Thoracic aorta (tissue), 2 donors: ENCODE measurements around the gene COA1. TPM values are rescaled to one million over a fixed set of nuclear protein-coding genes. Genes with fewer than 3 reads are reported as not detected.
A peak's percentile ranks its signal among the peaks of the same experiment; 100 is the strongest.

Source experiments
- ATAC-seq: fragments of 150-250 bp; one replicate; pipeline ENCODE4 v1.8.0; 2017; ENCODE audit warnings: low read depth; ENCODE audit not compliant: insufficient number of reproducible peaks, low FRiP score
- DNase-seq: peaks from one replicate; pipeline ENCODE4 v3.0.0-alpha.2; 2020; ENCODE audit warnings: low spot score
- H3K27ac ChIP-seq, 2 donors: fragments of 200-600 bp; sonication (generic); 1 replicate in 1 of 2; 2 replicates in 1 of 2; pipeline ENCODE4 v1.5.1; 2016; ENCODE audit warnings: mild to moderate bottlenecking in 2 of 2, moderate library complexity in 2 of 2
- H3K27me3 ChIP-seq: fragments of 200-600 bp; sonication (generic); replicated peaks from 2 replicates; pipeline ENCODE4 v1.6.0; 2016; ENCODE audit warnings: mild to moderate bottlenecking; ENCODE audit not compliant: insufficient read depth
- H3K36me3 ChIP-seq: fragments of 200-600 bp; sonication (generic); one replicate; pipeline ENCODE4 v1.5.1; 2016
- H3K4me1 ChIP-seq, 2 donors: fragments of 200-600 bp; sonication (generic); 1 replicate in 1 of 2; 2 replicates in 1 of 2; pipeline versions ENCODE4 v1.5.1 to v1.6.0; 2016; ENCODE audit warnings: low read depth in 2 of 2, mild to moderate bottlenecking in 1 of 2; ENCODE audit not compliant: control insufficient read depth in 1 of 2
- H3K4me3 ChIP-seq: fragments of 200-600 bp; sonication (generic); 2 replicates; pipeline ENCODE4 v1.5.1; 2016; ENCODE audit warnings: mild to moderate bottlenecking
- H3K9me3 ChIP-seq: fragments of 200-600 bp; sonication (generic); 2 replicates; pipeline ENCODE4 v1.5.1; 2016
- CTCF ChIP-seq: fragments of 200-600 bp; sonication (generic); IDR thresholded peaks from one replicate; pipeline ENCODE4 v1.5.1; 2019; ENCODE audit warnings: antibody characterized with exemption
- total RNA-seq, 2 donors: library from RNA; depleted of rRNA; stranded (reverse); fragments of >200 nt; gene quantifications; one replicate each; pipeline versions ENCODE4 v1.1.0 to v1.2.3, GENCODE V29; 2016

COA1 gene
- total RNA-seq, 2 donors from 2014 or later = 39.9 to 77.4 TPM

- TF ChIP-seq CTCF = no peak
- DNase-seq (no peak), ATAC-seq (no peak)
- Histone ChIP-seq H3K36me3 (no peaks in the 10 kb centered on the region), H3K27ac (no peak overlapping the region), H3K27me3 (no peaks in the 10 kb centered on the region), H3K9me3 (no peaks in the 10 kb centered on the region), H3K4me1 (no peaks in the 10 kb centered on the region), H3K4me3 (no peak overlapping the region)
Measured at GRCh38 chr7:43701929-43702328, 27.4 kb downstream of the COA1 start.

DNA sequence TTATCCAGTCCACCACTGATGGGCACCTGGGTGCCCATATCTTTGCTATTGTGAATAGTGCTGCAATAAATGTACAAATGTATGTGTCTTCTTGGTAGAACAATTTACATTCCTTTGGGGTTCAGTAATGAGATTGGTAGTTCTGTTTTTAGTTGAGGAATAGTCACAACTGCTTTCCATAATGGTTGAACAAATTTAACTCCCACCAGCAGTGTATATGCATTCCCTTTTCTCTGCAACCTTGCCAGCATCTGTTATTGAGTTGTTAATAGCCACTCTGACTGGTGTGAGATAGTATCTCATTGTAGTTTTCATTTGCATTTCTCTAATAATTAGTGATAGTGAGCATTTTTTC, 27.8 kb downstream of the COA1 start:
- no peaks in the 10 kb centered on the region for H3K27me3 ChIP-seq
- TF ChIP-seq CTCF = no peak
- no peak overlapping the region for H3K27ac ChIP-seq
- no peak overlapping the region for H3K4me3 ChIP-seq
- H3K9me3 ChIP-seq = no peaks in the 10 kb centered on the region
- no peak for DNase-seq
- no peaks in the 10 kb centered on the region for H3K36me3 ChIP-seq
- ATAC-seq = no peak
- no peaks in the 10 kb centered on the region for H3K4me1 ChIP-seq

DNA sequence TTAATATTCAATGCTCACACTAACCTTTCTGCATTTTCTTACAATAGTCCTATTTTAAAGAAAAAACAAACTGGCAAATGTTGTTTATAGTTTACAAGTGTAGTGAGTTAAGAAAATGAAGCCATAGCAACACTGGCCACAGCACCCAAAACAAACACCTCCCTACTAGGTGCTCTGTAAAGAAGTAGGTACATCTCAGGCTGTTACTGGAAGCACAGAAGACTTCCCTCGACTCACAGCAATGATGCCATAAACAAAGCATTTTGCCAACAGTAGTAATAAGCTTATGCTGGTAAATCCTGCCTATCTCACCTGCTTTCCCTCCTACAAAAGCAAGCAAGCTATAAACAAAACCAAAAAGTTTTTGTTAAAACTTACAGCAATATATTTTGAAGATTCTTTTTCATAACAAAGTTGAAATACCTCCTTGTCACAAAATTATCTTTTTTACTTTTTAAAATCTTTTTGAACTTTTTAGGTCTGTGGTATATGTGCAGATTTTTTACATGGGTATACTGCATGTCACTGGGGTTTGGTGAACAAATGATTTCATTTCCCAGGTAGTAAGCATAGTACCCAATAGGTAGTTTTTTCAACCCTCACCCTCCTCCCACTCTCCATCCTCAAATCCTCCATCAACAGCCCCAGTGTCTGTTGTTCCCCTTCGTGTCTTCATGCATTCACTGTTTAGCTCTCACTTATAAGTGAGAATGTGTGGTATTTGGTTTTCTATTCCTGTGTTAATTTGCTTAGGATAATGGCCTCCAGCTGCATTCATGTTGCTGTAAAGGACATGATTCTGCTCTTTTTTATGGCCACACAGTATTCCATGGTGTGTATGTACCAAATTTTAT, 28.4 kb downstream of the COA1 start:
- no peak for DNase-seq
- TF ChIP-seq CTCF = no peak
- Histone ChIP-seq H3K27me3 (no peaks in the 10 kb centered on the region), H3K4me3 (no peak overlapping the region), H3K27ac (no peak overlapping the region), H3K4me1 (no peaks in the 10 kb centered on the region), H3K9me3 (no peaks in the 10 kb centered on the region), H3K36me3 (no peaks in the 10 kb centered on the region)
- no peak for ATAC-seq

GRCh38 chr7:43700059-43700501, 29.2 kb downstream of the COA1 start:
- Histone ChIP-seq H3K36me3 (no peaks in the 10 kb centered on the region), H3K9me3 (no peaks in the 10 kb centered on the region), H3K27me3 (no peaks in the 10 kb centered on the region), H3K4me1 (no peaks in the 10 kb centered on the region), H3K4me3 (peak overlapping the region; percentile 16), H3K27ac (no peak overlapping the region)
- peak; percentile 68 for TF ChIP-seq CTCF
- ATAC-seq (no peak), DNase-seq (no peak)

DNA sequence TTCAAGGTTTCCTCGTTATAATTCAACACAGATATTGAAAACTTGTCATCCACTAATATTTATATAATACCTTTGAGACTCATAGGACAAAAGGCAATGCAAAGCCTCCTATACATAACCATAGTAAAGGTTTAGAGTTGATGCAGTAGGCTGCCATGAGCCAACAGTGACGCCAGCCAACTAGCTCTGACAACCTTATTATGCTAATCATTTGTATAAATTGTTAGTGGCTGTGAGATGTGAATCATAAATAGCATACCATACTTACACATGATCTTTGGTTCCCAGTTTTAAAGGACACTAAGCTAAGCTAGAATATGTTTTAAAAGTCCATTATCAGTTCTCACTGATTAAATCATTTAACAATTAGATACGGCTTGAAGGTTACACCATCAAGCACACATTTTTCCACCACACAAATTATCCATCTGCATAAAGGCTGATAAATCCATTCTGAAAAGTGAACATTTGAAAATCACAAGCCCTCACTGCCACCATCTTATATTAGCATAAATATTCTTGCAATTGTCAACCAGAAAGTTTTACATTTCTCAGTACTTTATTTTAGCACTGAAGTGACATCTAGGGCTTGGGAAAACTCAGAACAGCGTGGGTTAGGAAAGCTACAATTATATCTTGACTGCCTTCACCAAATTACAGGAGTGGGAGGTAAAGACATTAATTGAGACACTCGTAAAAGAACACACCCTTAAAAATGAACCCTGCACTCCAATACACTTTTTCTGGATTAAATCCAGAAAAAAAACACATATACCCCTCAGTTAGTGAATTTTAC, 30.7 kb downstream of the COA1 start:
- Histone ChIP-seq H3K36me3 (no peaks in the 10 kb centered on the region), H3K4me3 (no peak overlapping the region), H3K27me3 (no peaks in the 10 kb centered on the region), H3K27ac (no peak overlapping the region), H3K4me1 (no peaks in the 10 kb centered on the region), H3K9me3 (no peaks in the 10 kb centered on the region)
- TF ChIP-seq CTCF = no peak
- ATAC-seq = no peak
- no peak for DNase-seq
